NT2/D1 (cell line): ENCODE results near the gene TLR5.

Experiments
- SUZ12 ChIP-seq: IDR thresholded peaks from 2 replicates; pipeline ENCODE4 v1.6.1; 2011; ENCODE audit not compliant: insufficient read length, insufficient read depth; ENCODE audit errors: extremely low read depth
- YY1 ChIP-seq: IDR thresholded peaks from 2 replicates; pipeline ENCODE4 v1.6.1; 2011; ENCODE audit not compliant: insufficient read length, insufficient read depth
- ZNF274 ChIP-seq: IDR thresholded peaks from 2 replicates; pipeline ENCODE4 v1.6.1; 2011; ENCODE audit warnings: mild to moderate bottlenecking, low read depth, low read length

DNA sequence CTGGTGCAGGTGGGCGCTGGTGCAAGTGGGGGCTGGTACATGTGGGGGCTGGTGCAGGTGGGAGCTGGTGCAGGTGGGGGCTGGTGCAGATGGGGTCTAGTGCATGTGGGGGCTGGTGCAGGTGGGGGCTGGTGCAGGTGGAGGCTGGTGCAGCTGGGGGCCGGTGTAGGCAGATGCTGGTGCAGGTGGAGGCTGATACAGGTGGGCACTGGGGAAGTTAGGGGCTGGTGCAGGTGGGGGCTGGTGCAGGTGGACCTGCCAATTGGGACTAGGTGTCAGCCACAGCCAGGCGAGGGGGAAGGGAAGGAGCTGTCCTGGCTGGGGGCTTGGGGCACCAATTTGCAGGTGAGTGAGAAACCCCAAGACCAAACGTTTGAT is 46.5 kb upstream of the TLR5 start:
- TF ChIP-seq YY1 = no peak
- TF ChIP-seq ZNF274 = no peak
- no peak for TF ChIP-seq SUZ12
